Transverse colon (tissue), 4 donors: ENCODE data around the gene CFAP73. TPM values are rescaled to one million over a fixed set of nuclear protein-coding genes. Genes with fewer than 3 reads are reported as not detected.
A peak's percentile ranks its signal among the peaks of the same experiment; 100 is the strongest.

Experiments used
- DNase-seq: peaks from one replicate; pipeline ENCODE4 v3.0.0-alpha.2; 2019
- H3K27ac ChIP-seq, 4 donors: fragments of 200-600 bp; sonication (generic); 2 replicates each; pipeline ENCODE4 v1.5.1; 2016 to 2018; ENCODE audit warnings: inconsistent platforms in 4 of 4
- H3K27me3 ChIP-seq: fragments of 200-600 bp; sonication (generic); 2 replicates; pipeline ENCODE4 v1.5.1; 2017; ENCODE audit warnings: inconsistent platforms
- H3K36me3 ChIP-seq, 4 donors: fragments of 200-600 bp; sonication (generic); 2 replicates each; pipeline ENCODE4 v1.5.1; 2017 to 2019; ENCODE audit warnings: inconsistent platforms in 4 of 4
- H3K4me1 ChIP-seq, 4 donors: fragments of 200-600 bp; sonication (generic); 2 replicates each; pipeline ENCODE4 v1.5.1; 2017 to 2020; ENCODE audit warnings: inconsistent platforms in 4 of 4
- H3K4me3 ChIP-seq, 4 donors: fragments of 200-600 bp; sonication (generic); 1 replicate in 1 of 4; 2 replicates in 3 of 4; pipeline versions ENCODE4 v1.5.1 to v1.6.1; 2017 to 2019; ENCODE audit warnings: inconsistent platforms in 4 of 4
- H3K9me3 ChIP-seq, 2 donors: fragments of 200-600 bp; sonication (generic); 2 replicates each; pipeline ENCODE4 v1.5.1; 2017 to 2019; ENCODE audit warnings: inconsistent platforms in 2 of 2
- EP300 ChIP-seq: sonication (generic); formaldehyde crosslinking; IDR thresholded peaks from one replicate; pipeline ENCODE4 v1.6.1; 2017; ENCODE audit warnings: antibody characterized with exemption, low read depth
- POLR2A ChIP-seq: fragments of 450-650 bp; IDR thresholded peaks from one replicate; pipeline ENCODE4 v1.6.1; 2016; ENCODE audit warnings: antibody characterized with exemption, mild to moderate bottlenecking, moderate library complexity
- POLR2AphosphoS5 ChIP-seq, 3 donors: sonication (generic); formaldehyde crosslinking; IDR thresholded peaks; one replicate each; pipeline ENCODE4 v1.6.1; 2016; ENCODE audit warnings: antibody characterized with exemption in 3 of 3
- WGBS, 2 donors: methylation state at CpG; one replicate each; pipeline ENCODE4 v1.1.5; 2018; ENCODE audit warnings: low coverage in 1 of 2; 5-methylcytosine and 5-hydroxymethylcytosine counted together
- in situ Hi-C, 4 donors: fragments of 200-750 bp; cut with MboI; loops; one replicate each; pipeline versions ENCODE4 v1.15.0 to v1.15.1; 2017; ENCODE audit warnings: low sequenced_read_pairs in 3 of 4, low pct_ligation_motif_present in 1 of 4, low pct_unique_long_range_greater_than_20kb in 1 of 4
- intact Hi-C: fragments of 100-400 bp; cut with DNase I; formaldehyde crosslinking; loops from one replicate; pipeline ENCODE4 v1.15.1; 2023; ENCODE audit warnings: low total_unique reads
- total RNA-seq, 4 donors: library from RNA; depleted of rRNA; stranded (reverse); fragments of >200 nt; gene quantifications; one replicate each; pipeline ENCODE4 v1.1.0, GENCODE V29; 2016
- TF ChIP-seq, protein P1 (sequence below), 5 experiments: fragments of 200-600 bp in 3 of 5; fragments of 450-650 bp in 2 of 5; sonication (generic) in 3 of 5; IDR thresholded peaks; 1 replicate in 2 of 5; 2 replicates in 3 of 5; pipeline ENCODE4 v1.5.1; 2016 to 2017; ENCODE audit warnings: antibody characterized with exemption in 5 of 5, inconsistent platforms in 3 of 5, mild to moderate bottlenecking in 2 of 5, moderate library complexity in 1 of 5

CFAP73 gene
- total RNA-seq, 4 donors from 2014 or later: not detected

DNA sequence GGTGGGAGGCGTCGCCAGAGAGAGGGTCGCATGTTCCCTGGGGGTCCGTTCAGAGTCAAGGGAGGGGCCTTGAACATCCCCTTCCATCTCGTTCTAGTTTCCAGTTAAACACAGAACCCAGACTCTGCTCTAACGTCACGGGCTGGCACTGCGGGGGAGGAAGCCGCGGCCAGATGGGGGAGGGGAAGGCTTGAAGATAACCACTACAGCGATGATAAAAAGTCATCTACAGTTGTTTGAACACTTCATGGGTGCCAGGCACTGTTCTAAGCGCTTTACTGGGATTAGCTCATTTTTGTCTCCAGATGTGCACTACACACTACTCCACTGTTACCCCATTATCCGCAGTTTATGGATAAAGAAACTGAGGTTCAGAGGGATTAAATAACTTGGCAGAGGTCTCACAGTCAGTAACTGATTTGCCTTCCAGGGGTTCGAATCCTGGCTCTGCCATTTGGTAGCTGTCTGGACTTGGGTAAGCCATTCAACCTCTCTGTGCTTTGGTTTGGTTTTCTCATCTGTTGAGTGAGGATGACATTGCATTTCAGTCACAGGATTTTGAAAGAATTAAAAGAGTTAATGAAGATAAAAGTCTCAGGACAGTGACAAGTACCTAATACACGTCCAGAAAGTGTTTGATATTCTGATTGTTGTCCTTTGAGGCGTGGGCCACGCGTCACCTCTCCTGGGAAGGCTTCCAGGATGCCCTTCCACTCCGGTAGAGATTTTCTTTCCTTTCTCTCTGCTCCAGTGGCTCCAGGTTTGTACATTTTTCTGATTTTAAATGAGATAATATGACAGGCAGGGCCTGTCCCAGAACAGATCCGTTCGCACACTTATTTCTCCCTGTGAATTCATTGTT is 13.2 kb upstream of the CFAP73 start:
- peak overlapping the region; percentile 53 to 79 (median 66) for H3K27ac ChIP-seq
- peak overlapping the region in 2 of 4 donors; percentile 45 to 48 for H3K4me3 ChIP-seq

GRCh38 chr12:113136990-113137511 is 12.5 kb upstream of the CFAP73 start:
- Histone ChIP-seq H3K4me3 (no peak overlapping the region), H3K27ac (peak overlapping the region; percentile 53 to 79 (median 66)), H3K36me3 (no peaks in the 10 kb centered on the region), H3K27me3 (peaks cover 12% of the 10 kb centered on the region), H3K9me3 (no peaks in the 10 kb centered on the region), H3K4me1 (peaks cover 0 to 26% (median 15%) of the 10 kb centered on the region in 4 donors)
- intact Hi-C loops (no loop called here), in situ Hi-C loops (no loop called here)
- TF ChIP-seq EP300: no peak
- TF ChIP-seq POLR2AphosphoS5 (IDR thresholded peaks at IDR 0.05): peak in 2 of 3 donors; percentile 22 to 34
- peak; percentile 86 for DNase-seq
- 35 to 51% methylated on average over 2 to 6 of the region's 6 CpGs for WGBS, 2 donors

More for the DNA sequence above, 13.2 kb upstream of the CFAP73 start:
- 17 to 25% methylated on average over 1 to 19 of the region's 21 CpGs for WGBS, 2 donors
- peaks cover 0 to 20% (median 12%) of the 10 kb centered on the region in 4 donors for H3K4me1 ChIP-seq
- intact Hi-C loops (no loop called here), in situ Hi-C loops (no loop called here)
- no peaks in the 10 kb centered on the region for H3K36me3 ChIP-seq
- DNase-seq: peak; percentile 64
- TF ChIP-seq EP300 (no peak), POLR2AphosphoS5 (IDR thresholded peaks at IDR 0.05) (no peak), POLR2A (no peak)
- TF ChIP-seq, protein P1, sequence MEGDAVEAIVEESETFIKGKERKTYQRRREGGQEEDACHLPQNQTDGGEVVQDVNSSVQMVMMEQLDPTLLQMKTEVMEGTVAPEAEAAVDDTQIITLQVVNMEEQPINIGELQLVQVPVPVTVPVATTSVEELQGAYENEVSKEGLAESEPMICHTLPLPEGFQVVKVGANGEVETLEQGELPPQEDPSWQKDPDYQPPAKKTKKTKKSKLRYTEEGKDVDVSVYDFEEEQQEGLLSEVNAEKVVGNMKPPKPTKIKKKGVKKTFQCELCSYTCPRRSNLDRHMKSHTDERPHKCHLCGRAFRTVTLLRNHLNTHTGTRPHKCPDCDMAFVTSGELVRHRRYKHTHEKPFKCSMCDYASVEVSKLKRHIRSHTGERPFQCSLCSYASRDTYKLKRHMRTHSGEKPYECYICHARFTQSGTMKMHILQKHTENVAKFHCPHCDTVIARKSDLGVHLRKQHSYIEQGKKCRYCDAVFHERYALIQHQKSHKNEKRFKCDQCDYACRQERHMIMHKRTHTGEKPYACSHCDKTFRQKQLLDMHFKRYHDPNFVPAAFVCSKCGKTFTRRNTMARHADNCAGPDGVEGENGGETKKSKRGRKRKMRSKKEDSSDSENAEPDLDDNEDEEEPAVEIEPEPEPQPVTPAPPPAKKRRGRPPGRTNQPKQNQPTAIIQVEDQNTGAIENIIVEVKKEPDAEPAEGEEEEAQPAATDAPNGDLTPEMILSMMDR (IDR thresholded peaks at IDR 0.05): no peak
- H3K9me3 ChIP-seq: no peaks in the 10 kb centered on the region
- peaks cover 12% of the 10 kb centered on the region for H3K27me3 ChIP-seq

DNA sequence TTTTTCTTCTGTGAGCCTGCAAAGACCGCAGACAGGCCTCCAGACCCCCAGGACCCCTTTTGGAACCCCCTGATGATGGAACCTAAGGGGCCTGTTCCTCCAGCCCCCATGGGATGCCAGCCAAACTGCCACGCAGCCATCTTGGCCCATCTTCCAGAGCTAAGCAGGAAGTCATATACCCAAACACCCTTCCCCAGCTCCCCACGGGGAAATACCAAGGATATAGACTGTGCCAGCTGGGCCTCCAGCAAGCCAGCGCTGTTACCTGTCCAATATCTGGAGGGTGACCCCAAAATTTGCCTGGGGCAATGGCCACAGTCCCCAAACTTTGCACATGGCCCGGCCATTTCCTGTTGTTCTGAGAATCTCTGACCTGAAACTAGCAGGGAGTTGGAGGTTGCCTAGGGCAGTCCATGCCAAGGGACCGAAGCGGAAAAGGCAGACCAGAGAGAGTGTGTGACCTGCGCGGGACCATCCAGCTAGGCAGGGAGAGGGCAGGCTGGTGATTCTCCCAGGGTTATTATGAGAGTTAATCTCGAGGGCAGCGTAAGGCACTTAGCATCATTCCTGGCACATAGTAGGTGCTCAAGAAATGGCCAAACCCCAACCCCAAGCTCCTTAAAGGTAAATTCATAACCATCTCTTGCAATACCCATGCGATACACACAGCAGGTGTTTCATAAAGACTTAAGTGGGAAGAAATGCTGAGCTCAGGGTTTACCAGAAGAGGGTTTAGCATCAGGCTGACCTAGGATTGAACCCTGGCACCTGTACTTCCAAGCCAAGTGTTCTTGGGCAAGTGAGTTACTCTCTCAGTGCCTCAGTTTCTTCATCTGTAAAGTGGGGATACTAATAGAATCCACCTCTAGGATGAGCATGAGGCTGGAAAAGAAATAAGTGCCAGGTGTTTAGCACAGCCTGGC is 11.4 kb upstream of the CFAP73 start:
- Histone ChIP-seq H3K27ac (peak overlapping the region in 1 of 4 donors; percentile 79), H3K9me3 (no peaks in the 10 kb centered on the region), H3K4me3 (no peak overlapping the region), H3K4me1 (peaks cover 0 to 35% (median 26%) of the 10 kb centered on the region in 4 donors), H3K36me3 (no peaks in the 10 kb centered on the region), H3K27me3 (peaks cover 12% of the 10 kb centered on the region)
- intact Hi-C loops: no loop called here
- 74 to 83% methylated on average over 6 to 12 of the region's 12 CpGs for WGBS, 2 donors
- DNase-seq: no peak
- in situ Hi-C loops: no loop called here
- TF ChIP-seq POLR2A (no peak), POLR2AphosphoS5 (IDR thresholded peaks at IDR 0.05) (no peak), EP300 (no peak)
- TF ChIP-seq, protein P1 (IDR thresholded peaks at IDR 0.05): no peak

DNA sequence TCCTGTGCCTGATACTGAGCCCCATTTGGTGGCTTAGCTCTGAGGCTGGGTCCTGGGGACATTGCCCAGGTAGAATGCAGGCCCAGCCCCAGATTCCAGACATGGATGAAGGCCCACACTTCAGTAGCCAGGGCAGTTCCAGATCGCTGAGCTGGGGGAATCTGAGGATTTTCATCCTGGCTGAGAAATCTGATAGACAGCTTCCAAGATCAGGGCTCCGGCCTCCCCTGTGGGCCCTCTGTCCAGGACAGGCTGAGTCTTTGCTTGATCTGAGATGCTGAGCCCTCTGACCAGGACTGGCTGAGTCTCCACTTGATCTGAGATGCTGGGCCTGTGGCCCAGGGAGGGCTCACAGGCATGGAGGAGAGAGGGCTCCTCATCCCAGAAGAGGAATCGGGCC is 10.7 kb upstream of the CFAP73 start:
- peaks cover 12% of the 10 kb centered on the region for H3K27me3 ChIP-seq
- no peak for DNase-seq
- H3K36me3 ChIP-seq: no peaks in the 10 kb centered on the region
- H3K9me3 ChIP-seq: no peaks in the 10 kb centered on the region
- H3K4me1 ChIP-seq: peaks cover 0 to 35% (median 28%) of the 10 kb centered on the region in 4 donors
- intact Hi-C loops: no loop called here
- H3K27ac ChIP-seq: no peak overlapping the region
- WGBS, 2 donors: 75% methylated on average over 3 of the region's 3 CpGs; no CpG with 5 or more reads in 1 of the 2 donors
- no peak for TF ChIP-seq POLR2AphosphoS5 (IDR thresholded peaks at IDR 0.05)
- H3K4me3 ChIP-seq: no peak overlapping the region
- in situ Hi-C loops: no loop called here
